SK-N-SH (cell line): ENCODE measurements around the gene FAM184B. TPM values are rescaled to one million over a fixed set of nuclear protein-coding genes. Genes with fewer than 3 reads are reported as not detected.

Source experiments
- CTCF ChIA-PET: fragments of 300-600, 350-600 bp; formaldehyde crosslinking; extraction: SDS; loops from one replicate; lab custom pipeline; 2021; lab: Yijun Ruan, JAX
- POLR2A ChIA-PET: fragments of 350-600 bp; sonication (Branson Sonifier 250); formaldehyde crosslinking; extraction: SDS; loops from one replicate; lab custom pipeline; 2020; ENCODE audit warnings: antibody characterized with exemption, inconsistent platforms; lab: Yijun Ruan, JAX
- DNase-seq: peaks from one replicate; pipeline ENCODE4 v3.0.0; 2012
- H2AFZ ChIP-seq: fragments of 200-600 bp; sonication (generic); 2 replicates; pipeline ENCODE4 v1.8.1; 2016; ENCODE audit warnings: antibody characterized with exemption, mild to moderate bottlenecking, low read depth
- H3F3A ChIP-seq: fragments of 200-600 bp; sonication (generic); replicated peaks from 2 replicates; pipeline ENCODE3; 2016; ENCODE audit warnings: antibody characterized with exemption, mild to moderate bottlenecking; ENCODE audit not compliant: insufficient read depth
- H3K27ac ChIP-seq, 2 experiments: fragments of 200-500 bp in 1 of 2; fragments of 200-600 bp in 1 of 2; sonication (Bioruptor generic) in 1 of 2; sonication (generic), shearing (Covaris generic) in 1 of 2; 2 replicates each; pipeline versions ENCODE4 v1.5.1 to v1.6.1; 2014 to 2016; ENCODE audit warnings: low read depth in 2 of 2, inconsistent platforms in 1 of 2, low read length in 1 of 2, mild to moderate bottlenecking in 1 of 2, mixed read lengths in 1 of 2
- H3K27me3 ChIP-seq: fragments of 200-600 bp; sonication (generic), shearing (Covaris generic); 2 replicates; pipeline ENCODE4 v1.6.1; 2016; ENCODE audit warnings: mixed run types; ENCODE audit not compliant: insufficient read depth
- H3K36me3 ChIP-seq, 2 experiments: fragments of 200-500 bp in 1 of 2; fragments of 200-600 bp in 1 of 2; sonication (Bioruptor generic) in 1 of 2; sonication (generic) in 1 of 2; replicated peaks in 1 of 2; 2 replicates each; pipeline versions ENCODE3 to v1.5.1; 2014 to 2016; ENCODE audit warnings: low read length in 1 of 2, mild to moderate bottlenecking in 1 of 2; ENCODE audit not compliant: insufficient read depth in 2 of 2, control insufficient read depth in 1 of 2
- H3K4me1 ChIP-seq, 2 experiments: fragments of 200-500 bp in 1 of 2; fragments of 200-600 bp in 1 of 2; sonication (Bioruptor generic) in 1 of 2; sonication (generic), shearing (Covaris generic) in 1 of 2; 2 replicates each; pipeline versions ENCODE4 v1.5.1 to v1.6.1; 2014 to 2016; ENCODE audit warnings: low read depth in 1 of 2, low read length in 1 of 2, mixed run types in 1 of 2; ENCODE audit not compliant: insufficient read depth in 2 of 2, control insufficient read depth in 1 of 2
- H3K4me2 ChIP-seq: fragments of 200-600 bp; sonication (generic), shearing (Covaris generic); 2 replicates; pipeline ENCODE4 v1.6.1; 2017; ENCODE audit warnings: mixed run types
- H3K4me3 ChIP-seq, 2 experiments: fragments of 200-500 bp in 1 of 2; fragments of 200-600 bp in 1 of 2; sonication (Bioruptor generic) in 1 of 2; sonication (generic), shearing (Covaris generic) in 1 of 2; 2 replicates each; pipeline versions ENCODE4 v1.5.1 to v1.8.1; 2014 to 2016; ENCODE audit warnings: low read depth in 2 of 2, inconsistent platforms in 1 of 2, low read length in 1 of 2, mild to moderate bottlenecking in 1 of 2, mixed read lengths in 1 of 2, moderate library complexity in 1 of 2
- H3K79me2 ChIP-seq: fragments of 200-600 bp; sonication (generic); 2 replicates; pipeline ENCODE4 v1.8.1; 2017; ENCODE audit warnings: mild to moderate bottlenecking; ENCODE audit not compliant: insufficient read depth
- H3K9ac ChIP-seq: fragments of 200-600 bp; sonication (generic); 2 replicates; pipeline ENCODE4 v1.6.1; 2017; ENCODE audit warnings: mixed run types
- H3K9me2 ChIP-seq: fragments of 200-600 bp; sonication (generic); 2 replicates; pipeline ENCODE4 v1.6.1; 2017; ENCODE audit warnings: mixed run types
- H3K9me3 ChIP-seq: fragments of 200-600 bp; sonication (generic); 2 replicates; pipeline ENCODE4 v1.6.1; 2017; ENCODE audit warnings: mixed run types, mild to moderate bottlenecking, moderate library complexity
- H4K20me1 ChIP-seq: fragments of 200-600 bp; sonication (generic); 2 replicates; pipeline ENCODE4 v1.6.1; 2017; ENCODE audit warnings: mild to moderate bottlenecking, mixed run types; ENCODE audit not compliant: insufficient read depth
- CHD2 ChIP-seq: fragments of 150-350 bp; IDR thresholded peaks from 2 replicates; pipeline ENCODE4 v1.6.1; 2018; ENCODE audit warnings: low read length; ENCODE audit not compliant: partially characterized antibody
- CTCF ChIP-seq: fragments of 200-600 bp; sonication (generic); IDR thresholded peaks from 2 replicates; pipeline ENCODE4 v1.6.1; 2017; ENCODE audit warnings: antibody characterized with exemption, mild to moderate bottlenecking, moderate library complexity
- EP300 ChIP-seq, 2 experiments: IDR thresholded peaks; 2 replicates each; pipeline versions ENCODE4 v1.4.0 to v1.6.1; 2012; ENCODE audit warnings: borderline replicate concordance in 1 of 2, low read depth in 1 of 2, low read length in 1 of 2
- FOSL2 ChIP-seq: IDR thresholded peaks from 2 replicates; pipeline ENCODE4 v1.4.0; 2012; ENCODE audit warnings: low read depth, mild to moderate bottlenecking, moderate library complexity, borderline replicate concordance
- FOXM1 ChIP-seq: IDR thresholded peaks from 2 replicates; pipeline ENCODE4 v1.4.0; 2012; ENCODE audit warnings: low read depth, mild to moderate bottlenecking
- GABPA ChIP-seq: IDR thresholded peaks from 2 replicates; pipeline ENCODE4 v1.4.0; 2012; ENCODE audit warnings: low read depth, mild to moderate bottlenecking
- IRF3 ChIP-seq: fragments of 150-350 bp; IDR thresholded peaks from 2 replicates; pipeline ENCODE4 v1.6.1; 2016; ENCODE audit warnings: mild to moderate bottlenecking, low read depth, low read length
- MAX ChIP-seq: IDR thresholded peaks from 2 replicates; pipeline ENCODE4 v1.4.0; 2012; ENCODE audit warnings: low read depth
- MXI1 ChIP-seq: IDR thresholded peaks from 2 replicates; pipeline ENCODE4 v1.6.1; 2012; ENCODE audit warnings: mild to moderate bottlenecking, low read depth, low read length, improper control_type of control experiment
- NRF1 ChIP-seq: IDR thresholded peaks from 2 replicates; pipeline ENCODE4 v1.6.1; 2012; ENCODE audit warnings: low read depth, mild to moderate bottlenecking, low read length
- REST ChIP-seq: IDR thresholded peaks from 2 replicates; pipeline ENCODE4 v1.6.1; 2012; ENCODE audit warnings: mild to moderate bottlenecking, low read depth, low read length, moderate library complexity
- SIN3A ChIP-seq: IDR thresholded peaks from 2 replicates; pipeline ENCODE4 v1.6.1; 2012; ENCODE audit warnings: low read depth, mild to moderate bottlenecking, low read length, moderate library complexity, borderline replicate concordance
- SMC3 ChIP-seq: IDR thresholded peaks from 2 replicates; pipeline ENCODE4 v1.6.1; 2012; ENCODE audit warnings: low read depth, low read length, improper control_type of control experiment
- TAF1 ChIP-seq: IDR thresholded peaks from 2 replicates; pipeline ENCODE4 v1.6.1; 2012; ENCODE audit warnings: low read depth, mild to moderate bottlenecking, low read length, moderate library complexity, borderline replicate concordance
- TEAD4 ChIP-seq: IDR thresholded peaks from 2 replicates; pipeline ENCODE4 v1.4.0; 2012; ENCODE audit warnings: mild to moderate bottlenecking, borderline replicate concordance; ENCODE audit not compliant: insufficient read depth
- USF1 ChIP-seq: IDR thresholded peaks from 2 replicates; pipeline ENCODE4 v1.4.0; 2012; ENCODE audit warnings: low read depth, borderline replicate concordance
- USF2 ChIP-seq: fragments of 150-350 bp; IDR thresholded peaks from 2 replicates; pipeline ENCODE4 v1.6.1; 2017; ENCODE audit warnings: antibody characterized with exemption, low read length, low read depth, borderline replicate concordance
- WGBS: methylation state at CpG from one replicate; pipeline ENCODE4 v1.1.6; 2017; ENCODE audit warnings: low lambda C conversion rate; 5-methylcytosine and 5-hydroxymethylcytosine counted together
- polyA plus RNA-seq, 3 experiments: library from polyadenylated mRNA; depleted of rRNA; stranded (reverse); fragments of >200 nt; gene quantifications; 2 replicates each; pipeline ENCODE4 v1.2.3, GENCODE V29; 2012

Gene FAM184B
- polyA plus RNA-seq, 1 of the 3 experiments (the other 2 are of a cell fraction) = not detected

- no peak overlapping the region for H3K27ac ChIP-seq
- ChIA-PET CTCF (interaction anchor here (0.7 kb wide), 1 partner anchor 35 kb away, joined by 3 read pairs; no protein-coding TSS in a partner anchor), POLR2A (no interaction called here)
- no peak overlapping the region for H3K4me2 ChIP-seq
- no peaks in the 10 kb centered on the region for H3K9me2 ChIP-seq
- DNase-seq = no peak
- TF ChIP-seq FOXM1 (no peak), GABPA (no peak), CHD2 (no peak), NRF1 (no peak), TEAD4 (no peak), REST (no peak), SIN3A (no peak), TAF1 (no peak), MAX (no peak), EP300 (IDR thresholded peaks at IDR 0.05; ENCODE audit: borderline replicate concordance in 1 of 2, low read depth in 1 of 2, low read length in 1 of 2) (no peak), USF1 (no peak), FOSL2 (no peak), SMC3 (no peak)
- no peaks in the 10 kb centered on the region for H3K4me1 ChIP-seq
- H3K79me2 ChIP-seq = peaks cover 8% of the 10 kb centered on the region; the same call in 1 of the 2 replicates
- H3F3A ChIP-seq = peaks cover 2% of the 10 kb centered on the region
- H3K9me3 ChIP-seq = no peaks in the 10 kb centered on the region
- H3K4me3 ChIP-seq = no peak overlapping the region
- no peaks in the 10 kb centered on the region for H3K27me3 ChIP-seq
- peaks cover 31 to 74% of the 10 kb centered on the region in 2 experiments for H3K36me3 ChIP-seq
- WGBS = 80% methylated on average over 4 of the region's 4 CpGs
- H3K9ac ChIP-seq = no peak overlapping the region
- H2AFZ ChIP-seq = no peak overlapping the region
- no peaks in the 10 kb centered on the region for H4K20me1 ChIP-seq
Measured at GRCh38 chr4:17583941-17584340, 197.5 kb downstream of the FAM184B start.

- peaks cover 24 to 69% of the 10 kb centered on the region in 2 experiments for H3K36me3 ChIP-seq
- no peak overlapping the region for H3K4me3 ChIP-seq
- CTCF ChIA-PET = interaction anchor here (0.9 to 1.8 kb wide), 2 partner anchors 34 to 224 kb away, joined by 3 to 7 read pairs; no protein-coding TSS in a partner anchor
- no peak overlapping the region for H2AFZ ChIP-seq
- no peak for DNase-seq
- peaks cover 5 to 6% of the 10 kb centered on the region in 2 experiments; a peak in 2 of 4 replicates for H3K4me1 ChIP-seq
- no peaks in the 10 kb centered on the region for H3K27me3 ChIP-seq
- H3F3A ChIP-seq = peaks cover 2% of the 10 kb centered on the region
- no peak overlapping the region for H3K27ac ChIP-seq
- H3K9ac ChIP-seq = no peak overlapping the region
- 96% methylated on average over 9 of the region's 9 CpGs for WGBS
- H4K20me1 ChIP-seq = no peaks in the 10 kb centered on the region
- H3K79me2 ChIP-seq = peaks cover 15% of the 10 kb centered on the region; the same call in 1 of the 2 replicates
- no peaks in the 10 kb centered on the region for H3K9me2 ChIP-seq
- no peaks in the 10 kb centered on the region for H3K9me3 ChIP-seq
- H3K4me2 ChIP-seq = no peak overlapping the region
- POLR2A ChIA-PET = no interaction called here
- TF ChIP-seq IRF3 (no peak), NRF1 (no peak), MXI1 (no peak), USF2 (no peak), FOXM1 (no peak), CHD2 (no peak), CTCF (no peak)
Measured at GRCh38 chr4:17583276-17583675, 198.1 kb downstream of the FAM184B start.
